CD4-positive, alpha-beta T cell (primary cell): Measurements from ENCODE around the gene ARRDC3. TPM values are rescaled to one million over a fixed set of nuclear protein-coding genes. Genes with fewer than 3 reads are reported as not detected.

Source experiments
- ATAC-seq: fragments of 200-7000 bp; cut with Tn5 transposase; one replicate; pipeline ENCODE4 v1.10.0; 2022; ENCODE audit warnings: mild to moderate bottlenecking; ENCODE audit not compliant: poor library complexity
- CTCF ChIA-PET: fragments of 350-600 bp; sonication (Branson Sonifier 250); formaldehyde crosslinking; loops from one replicate; lab custom pipeline; 2021; ENCODE audit warnings: antibody characterized with exemption, inconsistent platforms; lab: Charles Lee
- POLR2A ChIA-PET: fragments of 350-600 bp; sonication (Branson Sonifier 250); formaldehyde crosslinking; loops from one replicate; lab custom pipeline; 2021; ENCODE audit warnings: antibody characterized with exemption, inconsistent platforms; lab: Charles Lee
- DNase-seq, 14 experiments: peaks; one replicate each; pipeline ENCODE4 v3.0.0-alpha.2; 2013 to 2020; ENCODE audit warnings: mixed read lengths in 2 of 14
- H3K27ac ChIP-seq, 2 donors: one replicate each; pipeline versions ENCODE4 v1.5.1 to v1.7.0; 2013; ENCODE audit warnings: low read length in 2 of 2, low read depth in 1 of 2, mild to moderate bottlenecking in 1 of 2
- H3K27me3 ChIP-seq, 2 experiments: 1 replicate in 1 of 2; 2 replicates in 1 of 2; pipeline versions ENCODE4 v1.6.1 to v1.7.0; 2013; ENCODE audit warnings: low read length in 2 of 2, control low read depth in 1 of 2, mild to moderate bottlenecking in 1 of 2, moderate library complexity in 1 of 2; ENCODE audit not compliant: insufficient read depth in 2 of 2, control insufficient read depth in 1 of 2
- H3K36me3 ChIP-seq: one replicate; pipeline ENCODE4 v1.6.1; 2013; ENCODE audit warnings: low read length, control low read depth; ENCODE audit not compliant: insufficient read depth
- H3K4me1 ChIP-seq: one replicate; pipeline ENCODE4 v1.6.1; 2013; ENCODE audit warnings: low read length, control low read depth; ENCODE audit not compliant: insufficient read depth
- H3K4me3 ChIP-seq: one replicate; pipeline ENCODE4 v1.5.1; 2013; ENCODE audit warnings: mild to moderate bottlenecking, low read length, moderate library complexity
- H3K9me3 ChIP-seq, 2 experiments: 1 replicate in 1 of 2; 2 replicates in 1 of 2; pipeline versions ENCODE4 v1.6.1 to v1.7.0; 2013; ENCODE audit warnings: low read length in 2 of 2, mild to moderate bottlenecking in 2 of 2, control low read depth in 1 of 2, moderate library complexity in 1 of 2; ENCODE audit not compliant: control insufficient read depth in 1 of 2, insufficient read depth in 1 of 2
- H3K27ac Mint-ChIP-seq: one replicate; pipeline ENCODE4 v1.8.0; 2020; ENCODE audit warnings: mixed read lengths
- H3K27me3 Mint-ChIP-seq: one replicate; pipeline ENCODE4 v1.8.0; 2021; ENCODE audit warnings: mixed read lengths
- H3K36me3 Mint-ChIP-seq: one replicate; pipeline ENCODE4 v1.8.0; 2021; ENCODE audit warnings: low read depth, mixed read lengths
- H3K4me1 Mint-ChIP-seq: one replicate; pipeline ENCODE4 v1.8.0; 2021; ENCODE audit warnings: low read depth, mixed read lengths
- H3K4me3 Mint-ChIP-seq: one replicate; pipeline ENCODE4 v1.8.0; 2020; ENCODE audit warnings: mild to moderate bottlenecking, mixed read lengths
- H3K9me3 Mint-ChIP-seq: one replicate; pipeline ENCODE4 v1.8.0; 2020; ENCODE audit warnings: mixed read lengths
- CTCF ChIP-seq: fragments of 200-600 bp; IDR thresholded peaks from one replicate; pipeline ENCODE4 v1.8.0; 2022; ENCODE audit warnings: antibody characterized with exemption, mild to moderate bottlenecking
- intact Hi-C, 2 experiments: fragments of 100-400 bp; cut with DNase I in 1 of 2; cut with micrococcal nuclease in 1 of 2; formaldehyde crosslinking; loops; one replicate each; pipeline versions ENCODE4 v1.15.1 to v1.9.0; 2023 to 2025; cut with DNase I, micrococcal nuclease
- total RNA-seq, 174 experiments: library from RNA in 2 of 174; stranded (reverse) in 2 of 174; gene quantifications; one replicate each; pipeline ENCODE4 v1.2.3 and lab custom pipeline; 2021 to 2026

Gene ARRDC3
- total RNA-seq, 2 experiments from 2014 or later, result 273 to 284 TPM

GRCh38 chr5:91419571-91420537, 36.7 kb upstream of the ARRDC3 start:
- intact Hi-C loops, result loop anchor here (1.0 to 5.0 kb wide), 7 partner anchors 194 to 618 kb away; no protein-coding TSS in a partner anchor
- ChIA-PET POLR2A (interaction anchor here (1.0 to 2.0 kb wide), 6 partner anchors 13 to 148 kb away, joined by 4 to 10 read pairs (median 4); partner anchors contain the start of gene ARRDC3), CTCF (interaction anchor here (0.6 to 2.4 kb wide), 7 partner anchors 11 to 554 kb away, joined by 3 to 17 read pairs (median 7); no protein-coding TSS in a partner anchor)
- Mint-ChIP-seq H3K27ac (no peak overlapping the region), H3K9me3 (no peaks in the 10 kb centered on the region), H3K36me3 (no peaks in the 10 kb centered on the region), H3K4me3 (no peak overlapping the region), H3K4me1 (peaks cover 21% of the 10 kb centered on the region), H3K27me3 (no peaks in the 10 kb centered on the region)
- ATAC-seq (peak; percentile 48), DNase-seq (peak; percentile 46 to 83 (median 65))
- Histone ChIP-seq H3K9me3 (no peaks in the 10 kb centered on the region), H3K4me1 (no peaks in the 10 kb centered on the region), H3K4me3 (no peak overlapping the region), H3K36me3 (no peaks in the 10 kb centered on the region), H3K27ac (no peak overlapping the region), H3K27me3 (no peaks in the 10 kb centered on the region)
- peak; percentile 87 for TF ChIP-seq CTCF

DNA sequence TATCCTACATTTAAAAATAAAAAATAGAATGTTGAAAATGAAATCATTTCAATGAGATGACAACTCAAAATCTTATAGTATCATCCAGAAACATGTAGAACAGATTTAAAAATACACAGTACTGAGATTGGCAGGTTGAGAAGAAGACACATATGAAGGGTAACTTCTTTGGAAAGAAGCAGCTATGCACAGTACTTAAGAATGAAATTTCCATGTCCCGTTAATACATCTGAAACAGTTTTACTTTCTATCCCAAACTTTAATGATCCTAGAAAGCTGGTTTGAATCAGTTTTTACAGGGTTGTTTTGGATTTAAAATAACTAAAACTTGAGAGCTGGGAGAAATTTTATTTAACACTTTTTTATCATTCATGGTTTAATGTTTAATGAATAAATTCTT, 36.0 kb upstream of the ARRDC3 start:
- Mint-ChIP-seq H3K4me3 (no peak overlapping the region), H3K9me3 (no peaks in the 10 kb centered on the region)

More for the DNA sequence above, 36.0 kb upstream of the ARRDC3 start:
- no peaks in the 10 kb centered on the region for H3K36me3 ChIP-seq
- Mint-ChIP-seq H3K36me3 (no peaks in the 10 kb centered on the region), H3K4me1 (peaks cover 21% of the 10 kb centered on the region), H3K27ac (no peak overlapping the region), H3K27me3 (no peaks in the 10 kb centered on the region)
- TF ChIP-seq CTCF, result no peak
- no peak overlapping the region for H3K27ac ChIP-seq
- CTCF ChIA-PET, result interaction anchor here (0.8 to 2.4 kb wide), 6 partner anchors 12 to 553 kb away, joined by 3 to 17 read pairs (median 7); no protein-coding TSS in a partner anchor
- no peak overlapping the region for H3K4me3 ChIP-seq
- ATAC-seq (no peak), DNase-seq (no peak)
- intact Hi-C loops, result loop anchor here (1.0 to 5.0 kb wide), 7 partner anchors 193 to 617 kb away; no protein-coding TSS in a partner anchor
- POLR2A ChIA-PET, result interaction anchor here (1.0 to 2.0 kb wide), 6 partner anchors 14 to 148 kb away, joined by 4 to 10 read pairs (median 4); partner anchors contain the start of gene ARRDC3
- no peaks in the 10 kb centered on the region for H3K27me3 ChIP-seq
- no peaks in the 10 kb centered on the region for H3K9me3 ChIP-seq
- H3K4me1 ChIP-seq, result no peaks in the 10 kb centered on the region
